Rectal smooth muscle tissue (tissue), 1 donor: ENCODE data around the gene ABCB4.

Source experiments
- H3K27ac ChIP-seq: one replicate; pipeline ENCODE4 v1.7.0; 2013; ENCODE audit warnings: low read depth, low read length, inconsistent platforms
- H3K27me3 ChIP-seq: one replicate; pipeline ENCODE4 v1.7.0; 2013; ENCODE audit warnings: low read length; ENCODE audit not compliant: control insufficient read depth, insufficient read depth
- H3K36me3 ChIP-seq: one replicate; pipeline ENCODE4 v1.7.0; 2013; ENCODE audit warnings: low read length; ENCODE audit not compliant: control insufficient read depth, insufficient read depth
- H3K4me1 ChIP-seq: one replicate; pipeline ENCODE4 v1.7.0; 2013; ENCODE audit warnings: low read length; ENCODE audit not compliant: control insufficient read depth, insufficient read depth
- H3K4me3 ChIP-seq: one replicate; pipeline ENCODE4 v1.7.0; 2013; ENCODE audit warnings: low read length
- H3K9ac ChIP-seq: one replicate; pipeline ENCODE4 v1.7.0; 2013; ENCODE audit warnings: low read length

ABCB4 gene

DNA sequence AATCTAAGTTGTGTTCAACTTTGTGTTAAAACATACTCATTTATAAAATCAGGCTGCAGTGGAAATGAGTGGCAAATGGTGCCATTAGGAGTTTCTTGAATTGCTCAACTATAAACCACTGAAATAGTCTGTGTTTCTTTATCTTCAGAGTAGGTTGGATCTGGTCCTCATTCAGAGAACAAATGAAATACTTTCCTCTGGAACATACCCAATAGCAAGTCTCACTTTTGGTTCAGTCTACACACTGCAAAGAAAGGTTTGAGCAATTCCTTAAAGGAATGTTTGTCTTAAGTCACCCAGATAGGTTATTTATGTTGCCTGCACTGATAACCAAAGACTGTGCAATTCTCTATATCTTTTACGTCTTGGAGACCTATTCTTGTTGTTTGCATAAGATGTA, 62.5 kb downstream of the ABCB4 start:
- Histone ChIP-seq H3K27ac (no peak overlapping the region), H3K4me1 (no peaks in the 10 kb centered on the region), H3K9ac (no peak overlapping the region), H3K36me3 (no peaks in the 10 kb centered on the region), H3K27me3 (no peaks in the 10 kb centered on the region), H3K4me3 (no peak overlapping the region)

GRCh38 chr7:87411186-87411585, 64.3 kb downstream of the ABCB4 start:
- Histone ChIP-seq H3K27ac (no peak overlapping the region), H3K36me3 (no peaks in the 10 kb centered on the region), H3K9ac (no peak overlapping the region), H3K4me1 (no peaks in the 10 kb centered on the region), H3K4me3 (no peak overlapping the region), H3K27me3 (no peaks in the 10 kb centered on the region)

GRCh38 chr7:87404674-87405073, 70.8 kb downstream of the ABCB4 start:
- no peak overlapping the region for H3K4me3 ChIP-seq
- no peaks in the 10 kb centered on the region for H3K36me3 ChIP-seq

GRCh38 chr7:87398446-87398845, 77.0 kb downstream of the ABCB4 start:
- Histone ChIP-seq H3K9ac (no peak overlapping the region), H3K27ac (no peak overlapping the region), H3K27me3 (no peaks in the 10 kb centered on the region), H3K4me1 (no peaks in the 10 kb centered on the region), H3K4me3 (no peak overlapping the region), H3K36me3 (peaks cover 1% of the 10 kb centered on the region)

More at GRCh38 chr7:87404674-87405073, 70.8 kb downstream of the ABCB4 start:
- Histone ChIP-seq H3K27me3 (no peaks in the 10 kb centered on the region), H3K27ac (no peak overlapping the region), H3K9ac (no peak overlapping the region), H3K4me1 (no peaks in the 10 kb centered on the region)

DNA sequence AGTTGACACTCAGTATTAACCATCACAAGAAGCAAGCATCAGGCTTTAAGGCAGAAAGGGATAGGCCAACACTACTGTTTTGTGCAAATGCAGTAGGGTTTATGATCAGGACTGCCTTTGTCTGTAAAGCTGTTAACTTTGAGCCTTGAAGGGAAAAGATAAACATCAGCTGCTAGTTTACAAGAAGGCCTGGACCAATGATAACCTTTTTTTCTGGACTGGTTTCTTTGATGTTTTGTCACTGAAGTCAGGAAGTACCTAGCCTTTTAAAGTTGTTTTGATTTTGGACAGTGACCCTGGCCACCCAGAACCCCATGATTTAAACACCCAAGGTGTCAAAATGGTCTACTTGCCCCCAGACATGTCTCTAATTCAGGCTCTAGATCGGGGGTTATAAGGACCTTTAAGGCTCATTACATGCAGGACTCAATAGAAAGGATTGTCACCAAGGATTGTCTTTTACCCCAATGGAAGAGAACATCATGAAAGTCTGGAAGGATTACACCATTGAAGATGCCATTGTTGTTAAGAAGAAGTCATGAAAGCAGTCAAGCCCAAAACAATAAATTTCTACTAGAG, 79.9 kb downstream of the ABCB4 start:
- H3K9ac ChIP-seq, result no peak overlapping the region
- H3K36me3 ChIP-seq, result peaks cover 8% of the 10 kb centered on the region
- no peak overlapping the region for H3K4me3 ChIP-seq
- no peaks in the 10 kb centered on the region for H3K27me3 ChIP-seq
- no peak overlapping the region for H3K27ac ChIP-seq
- no peaks in the 10 kb centered on the region for H3K4me1 ChIP-seq

DNA sequence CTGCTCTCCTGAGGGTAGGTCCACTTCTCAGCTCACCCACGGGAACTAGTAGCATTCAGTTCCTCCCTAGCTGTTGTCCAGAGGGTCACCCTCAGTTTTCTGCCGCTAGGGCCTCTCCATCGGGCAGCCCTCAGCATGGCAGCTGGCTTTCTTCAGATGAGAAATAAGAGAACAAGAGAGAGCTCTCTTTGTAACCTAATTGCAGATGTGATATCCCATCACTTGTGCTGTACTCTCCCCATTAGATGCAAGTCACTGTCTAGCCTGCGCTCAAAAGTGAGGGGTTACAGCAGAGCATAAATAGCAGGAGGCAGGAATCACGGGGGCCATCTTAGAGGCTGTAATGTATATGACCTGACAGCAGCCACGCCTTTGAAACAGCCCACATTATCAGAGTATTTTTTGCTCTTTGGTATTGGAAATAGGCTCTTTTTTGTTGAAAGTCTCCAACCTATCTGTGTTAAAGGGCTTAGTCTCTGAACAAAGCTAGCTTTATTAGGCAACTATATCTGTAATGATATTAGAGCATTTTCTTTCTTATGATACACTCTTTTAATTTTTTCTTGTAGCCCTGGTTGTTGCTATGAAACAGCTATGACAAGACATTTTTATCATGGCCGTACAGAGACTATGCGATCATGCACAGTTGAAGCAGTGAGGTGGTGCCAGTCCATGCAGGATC, 84.3 kb downstream of the ABCB4 start:
- Histone ChIP-seq H3K9ac (no peak overlapping the region), H3K4me3 (no peak overlapping the region), H3K27ac (no peak overlapping the region), H3K4me1 (no peaks in the 10 kb centered on the region), H3K36me3 (peaks cover 17% of the 10 kb centered on the region), H3K27me3 (no peaks in the 10 kb centered on the region)

DNA sequence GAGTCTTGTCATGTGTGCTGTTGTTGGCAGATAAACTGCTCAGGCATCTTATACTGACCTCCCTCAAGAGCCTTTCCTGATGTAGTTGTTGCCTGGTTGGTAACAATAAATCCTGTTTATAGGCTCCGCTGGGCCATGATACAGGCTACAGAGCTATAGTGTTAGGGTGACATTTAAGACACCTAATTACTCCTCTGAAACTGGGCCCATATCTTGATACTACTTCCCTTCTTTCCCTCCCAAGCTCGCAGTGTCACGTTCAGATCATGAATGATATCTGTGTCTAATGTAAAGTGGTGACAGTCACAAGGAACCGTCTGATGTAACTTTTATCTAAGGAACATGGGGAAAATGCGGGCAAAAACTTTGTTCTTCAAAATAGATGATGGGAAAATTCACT, 94.6 kb downstream of the ABCB4 start:
- H3K4me3 ChIP-seq, result no peak overlapping the region
- H3K9ac ChIP-seq, result no peak overlapping the region
- H3K4me1 ChIP-seq, result no peaks in the 10 kb centered on the region
- peaks cover 2% of the 10 kb centered on the region for H3K36me3 ChIP-seq
- H3K27me3 ChIP-seq, result no peaks in the 10 kb centered on the region
- no peak overlapping the region for H3K27ac ChIP-seq

GRCh38 chr7:87375662-87376435, 99.6 kb downstream of the ABCB4 start:
- H3K4me3 ChIP-seq, result no peak overlapping the region
- H3K9ac ChIP-seq, result no peak overlapping the region
- H3K4me1 ChIP-seq, result no peaks in the 10 kb centered on the region
- no peak overlapping the region for H3K27ac ChIP-seq
- H3K36me3 ChIP-seq, result no peaks in the 10 kb centered on the region
- H3K27me3 ChIP-seq, result no peaks in the 10 kb centered on the region

- Histone ChIP-seq H3K27ac (no peak overlapping the region), H3K27me3 (no peaks in the 10 kb centered on the region), H3K9ac (no peak overlapping the region), H3K4me1 (no peaks in the 10 kb centered on the region), H3K4me3 (no peak overlapping the region), H3K36me3 (no peaks in the 10 kb centered on the region)
Observed at GRCh38 chr7:87370660-87371180, 104.8 kb downstream of the ABCB4 start.

DNA sequence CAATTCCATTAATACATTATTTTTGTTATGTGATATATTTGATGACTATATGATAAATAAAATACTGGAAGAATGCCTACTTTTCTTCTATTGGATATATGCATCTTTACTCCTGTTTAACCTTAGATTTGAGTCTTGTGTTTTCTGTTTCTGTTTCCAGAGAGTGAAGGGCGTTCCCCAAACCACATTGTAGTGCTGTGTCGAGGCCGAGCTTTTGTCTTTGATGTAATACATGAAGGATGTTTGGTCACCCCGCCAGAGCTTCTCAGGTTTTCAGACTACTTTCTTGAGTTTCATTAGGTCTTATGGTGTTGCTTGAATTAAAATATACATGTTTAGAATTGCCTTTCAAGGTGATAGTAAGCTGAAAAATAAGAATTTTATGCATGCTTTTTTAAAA, 106.3 kb downstream of the ABCB4 start:
- no peaks in the 10 kb centered on the region for H3K36me3 ChIP-seq
- no peak overlapping the region for H3K27ac ChIP-seq
- H3K27me3 ChIP-seq, result no peaks in the 10 kb centered on the region
- H3K4me3 ChIP-seq, result no peak overlapping the region
- no peak overlapping the region for H3K9ac ChIP-seq
- no peaks in the 10 kb centered on the region for H3K4me1 ChIP-seq

- Histone ChIP-seq H3K4me1 (no peaks in the 10 kb centered on the region), H3K27me3 (no peaks in the 10 kb centered on the region), H3K27ac (no peak overlapping the region), H3K9ac (no peak overlapping the region), H3K36me3 (no peaks in the 10 kb centered on the region), H3K4me3 (no peak overlapping the region)
Observed at GRCh38 chr7:87364246-87364645, 111.2 kb downstream of the ABCB4 start.

DNA sequence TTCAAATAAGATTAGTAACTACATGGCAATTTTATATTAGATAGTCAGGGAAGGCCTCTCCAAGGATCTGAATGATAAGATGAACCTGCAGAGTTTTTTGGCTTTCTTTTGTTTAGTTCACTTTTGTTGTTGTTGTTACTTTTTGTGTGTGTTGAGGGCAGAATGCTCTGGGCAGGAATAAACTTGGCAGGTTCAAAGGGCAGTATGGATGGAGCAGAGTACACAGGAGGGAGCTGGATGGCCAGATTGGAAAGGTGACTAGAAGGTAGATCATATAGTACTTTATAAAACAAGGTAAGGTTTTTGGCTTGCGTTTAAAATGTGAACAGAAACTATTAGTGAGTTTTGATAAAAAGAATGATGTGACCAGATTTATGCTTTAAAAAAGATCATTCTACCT, 112.1 kb downstream of the ABCB4 start:
- Histone ChIP-seq H3K4me1 (no peaks in the 10 kb centered on the region), H3K27me3 (no peaks in the 10 kb centered on the region), H3K36me3 (no peaks in the 10 kb centered on the region), H3K9ac (no peak overlapping the region), H3K4me3 (no peak overlapping the region), H3K27ac (no peak overlapping the region)
